GM12865 (cell line): Measurements from ENCODE around the gene NDOR1.

Experiments
- DNase-seq: peaks from one replicate; pipeline ENCODE4 v3.0.0; 2010; ENCODE audit warnings: low read depth
- H3K4me3 ChIP-seq: 2 replicates; pipeline ENCODE4 v1.5.1; 2011; ENCODE audit warnings: mild to moderate bottlenecking, low read depth, low read length, control low read depth
- CTCF ChIP-seq: IDR thresholded peaks from 2 replicates; pipeline ENCODE4 v1.5.1; 2011; ENCODE audit warnings: low read length, control low read depth, low read depth, inconsistent platforms; ENCODE audit not compliant: insufficient read depth; ENCODE audit errors: missing control alignments

The NDOR1 gene

DNA sequence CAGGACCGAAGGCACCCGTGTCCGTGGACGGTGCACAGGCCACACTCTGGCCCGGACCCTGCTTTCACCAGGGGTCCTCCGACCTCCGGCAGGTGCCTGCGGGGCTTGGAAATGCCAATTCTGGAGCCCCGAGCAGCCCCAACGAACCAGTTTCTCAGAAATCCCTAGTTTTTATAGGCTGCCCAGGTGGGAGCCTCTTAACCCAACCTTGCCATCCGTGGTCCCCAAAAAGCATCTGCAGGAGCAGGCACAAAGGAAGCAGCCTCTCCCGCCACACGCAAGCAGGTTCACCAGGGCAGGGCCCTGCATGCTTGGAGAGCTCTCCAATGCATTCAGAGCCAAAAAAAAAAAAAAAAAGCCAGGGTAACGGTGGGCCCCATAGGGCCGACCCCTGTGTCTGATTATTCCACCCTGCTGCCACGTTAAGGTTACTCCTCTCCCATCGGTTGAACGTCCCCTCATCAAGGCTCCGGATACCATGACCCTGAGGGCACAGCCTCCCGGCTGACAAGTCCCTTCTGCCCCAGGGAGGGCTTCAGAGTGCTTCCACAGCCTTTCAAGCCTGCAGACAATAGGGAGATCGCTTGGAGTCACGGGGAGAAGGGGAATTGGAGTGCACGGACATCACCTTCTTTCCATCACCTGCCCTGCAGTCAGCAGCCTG lies 4.2 kb upstream of the NDOR1 start:
- TF ChIP-seq CTCF, result no peak
- peak overlapping the region; percentile 79 for H3K4me3 ChIP-seq
- DNase-seq, result no peak

- no peak overlapping the region for H3K4me3 ChIP-seq
- TF ChIP-seq CTCF, result no peak
- DNase-seq, result no peak
Observed at GRCh38 chr9:137202966-137203365, 2.5 kb upstream of the NDOR1 start.

DNA sequence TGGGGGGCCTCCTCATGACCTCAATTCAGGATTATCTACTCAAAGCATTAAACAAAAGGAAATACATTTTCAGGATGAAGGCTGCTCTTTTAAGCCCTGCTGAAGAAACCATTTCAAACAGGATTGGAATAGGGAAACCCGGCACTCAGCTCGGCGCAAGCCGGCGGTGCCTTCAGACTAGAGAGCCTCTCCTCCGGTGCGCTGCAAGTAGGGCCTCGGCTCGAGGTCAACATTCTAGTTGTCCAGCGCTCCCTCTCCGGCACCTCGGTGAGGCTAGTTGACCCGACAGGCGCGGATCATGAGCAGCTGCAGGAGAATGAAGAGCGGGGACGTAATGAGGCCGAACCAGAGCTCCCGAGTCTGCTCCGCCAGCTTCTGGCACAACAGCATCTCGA lies 772 bp upstream of the NDOR1 start:
- H3K4me3 ChIP-seq, result peak overlapping the region; percentile 86
- DNase-seq, result no peak
- TF ChIP-seq CTCF, result no peak

GRCh38 chr9:137206602-137207001 lies 1.1 kb downstream of the NDOR1 start:
- no peak for DNase-seq
- peak overlapping the region; percentile 86 for H3K4me3 ChIP-seq
- TF ChIP-seq CTCF, result no peak

DNA sequence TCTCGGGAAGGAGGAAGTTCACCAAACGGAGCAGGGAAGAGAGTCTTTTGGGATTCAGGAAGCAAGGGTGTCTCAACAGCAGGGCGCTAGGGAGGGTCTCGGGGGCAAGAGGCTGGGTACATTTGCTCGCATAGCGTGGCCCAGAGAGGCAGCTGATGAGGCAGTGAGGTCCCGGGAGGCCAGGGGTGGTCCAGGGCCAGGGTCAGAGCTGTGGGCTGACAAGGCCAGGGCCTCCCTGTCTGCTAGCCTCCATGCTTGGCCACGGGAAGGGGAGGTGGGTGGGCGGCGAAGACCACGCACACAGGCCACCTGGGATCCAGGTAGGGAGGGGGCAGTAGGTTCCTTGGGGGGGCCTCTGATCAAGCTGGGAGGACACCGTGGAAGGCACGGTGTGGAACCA lies 6.0 kb downstream of the NDOR1 start:
- no peak for TF ChIP-seq CTCF
- no peak for DNase-seq
- no peak overlapping the region for H3K4me3 ChIP-seq

- no peak for TF ChIP-seq CTCF
- DNase-seq, result no peak
- no peak overlapping the region for H3K4me3 ChIP-seq
Observed at GRCh38 chr9:137212520-137212919, 7.0 kb downstream of the NDOR1 start.
